Neuronal stem cell (in vitro differentiated cells): Measurements from ENCODE around the gene MACROH2A1.

ENCODE experiments used
- DNase-seq: peaks from one replicate; pipeline ENCODE4 v3.0.0-alpha.2; 2013; ENCODE audit warnings: low spot score
- H2AFZ ChIP-seq: one replicate; pipeline ENCODE4 v1.6.1; 2013; ENCODE audit warnings: mild to moderate bottlenecking, low read length, inconsistent platforms
- H2AK5ac ChIP-seq: 2 replicates; pipeline ENCODE4 v1.6.1; 2013; ENCODE audit warnings: low read depth, mild to moderate bottlenecking, inconsistent platforms, low read length, moderate library complexity, mixed read lengths
- H2BK120ac ChIP-seq: 2 replicates; pipeline ENCODE4 v1.6.1; 2013; ENCODE audit warnings: low read depth, mild to moderate bottlenecking, inconsistent platforms, low read length, moderate library complexity, mixed read lengths
- H2BK12ac ChIP-seq: one replicate; pipeline ENCODE4 v1.6.1; 2013; ENCODE audit warnings: low read length, inconsistent platforms
- H2BK15ac ChIP-seq: 2 replicates; pipeline ENCODE4 v1.6.1; 2013; ENCODE audit warnings: mild to moderate bottlenecking, low read length, inconsistent platforms, mixed read lengths
- H2BK5ac ChIP-seq: one replicate; pipeline ENCODE4 v1.6.1; 2013; ENCODE audit warnings: inconsistent platforms, mild to moderate bottlenecking, low read length, moderate library complexity
- H3K14ac ChIP-seq: one replicate; pipeline ENCODE4 v1.6.1; 2013; ENCODE audit warnings: low read length, inconsistent platforms
- H3K18ac ChIP-seq: 2 replicates; pipeline ENCODE4 v1.6.1; 2013; ENCODE audit warnings: low read length, inconsistent platforms
- H3K23ac ChIP-seq: 2 replicates; pipeline ENCODE4 v1.6.1; 2013; ENCODE audit warnings: low read depth, mild to moderate bottlenecking, mixed read lengths, low read length, inconsistent platforms; ENCODE audit not compliant: poor library complexity
- H3K27ac ChIP-seq: replicated peaks from 3 replicates; pipeline ENCODE4 v1.5.1; 2013; ENCODE audit warnings: low read length, inconsistent platforms
- H3K27me3 ChIP-seq, 3 experiments: 2 replicates each; pipeline ENCODE4 v1.6.1; 2013; ENCODE audit warnings: low read length in 3 of 3, mild to moderate bottlenecking in 2 of 3, inconsistent platforms in 1 of 3, low read depth in 1 of 3, mixed read lengths in 1 of 3, moderate library complexity in 1 of 3; ENCODE audit not compliant: control insufficient read depth in 3 of 3, insufficient read depth in 3 of 3
- H3K36me3 ChIP-seq, 2 donors: replicated peaks in 1 of 2; 2 replicates each; pipeline ENCODE4 v1.6.1; 2013; ENCODE audit warnings: low read length in 2 of 2; ENCODE audit not compliant: control insufficient read depth in 2 of 2, insufficient read depth in 2 of 2
- H3K4ac ChIP-seq: 2 replicates; pipeline ENCODE4 v1.6.1; 2013; ENCODE audit warnings: inconsistent platforms, mild to moderate bottlenecking, low read length, moderate library complexity
- H3K4me1 ChIP-seq, 2 donors: 1 replicate in 1 of 2; 2 replicates in 1 of 2; pipeline ENCODE4 v1.6.1; 2013; ENCODE audit warnings: low read length in 2 of 2, low read depth in 1 of 2; ENCODE audit not compliant: control insufficient read depth in 2 of 2, insufficient read depth in 1 of 2
- H3K4me2 ChIP-seq: one replicate; pipeline ENCODE4 v1.6.1; 2013; ENCODE audit warnings: mild to moderate bottlenecking, low read length, inconsistent platforms; ENCODE audit not compliant: insufficient read depth, poor library complexity, severe bottlenecking
- H3K4me3 ChIP-seq, 2 donors: 2 replicates each; pipeline ENCODE4 v1.5.1; 2013; ENCODE audit warnings: low read length in 2 of 2, mild to moderate bottlenecking in 2 of 2, inconsistent platforms in 1 of 2, moderate library complexity in 1 of 2
- H3K79me1 ChIP-seq: one replicate; pipeline ENCODE4 v1.6.1; 2013; ENCODE audit warnings: low read depth, mild to moderate bottlenecking, inconsistent platforms, low read length, moderate library complexity
- H3K9ac ChIP-seq: one replicate; pipeline ENCODE4 v1.6.1; 2013; ENCODE audit warnings: mild to moderate bottlenecking, low read depth, low read length, inconsistent platforms; ENCODE audit not compliant: poor library complexity
- H3K9me3 ChIP-seq, 2 donors: replicated peaks in 1 of 2; 2 replicates each; pipeline versions ENCODE3 to v1.6.1; 2013; ENCODE audit warnings: low read length in 2 of 2, mild to moderate bottlenecking in 2 of 2, inconsistent platforms in 1 of 2, low read depth in 1 of 2, mixed read lengths in 1 of 2, moderate library complexity in 1 of 2; ENCODE audit not compliant: control insufficient read depth in 2 of 2, insufficient read depth in 1 of 2
- H4K8ac ChIP-seq: one replicate; pipeline ENCODE4 v1.6.1; 2013; ENCODE audit warnings: low read depth, mild to moderate bottlenecking, inconsistent platforms, low read length, moderate library complexity
- H4K91ac ChIP-seq: one replicate; pipeline ENCODE4 v1.6.1; 2013; ENCODE audit warnings: low read length, low read depth, mild to moderate bottlenecking, inconsistent platforms; ENCODE audit not compliant: poor library complexity
- WGBS, 2 donors: extraction: QIAGEN DNeasy Blood & Tissue Kit; methylation state at CpG; one replicate each; pipeline ENCODE4 v1.1.7; 2013; ENCODE audit warnings: missing lambda C conversion rate in 2 of 2, mixed read lengths in 1 of 2; ENCODE audit not compliant: insufficient read length in 2 of 2, insufficient replicate concordance in 1 of 2; ENCODE audit errors: extremely low coverage in 2 of 2; 5-methylcytosine and 5-hydroxymethylcytosine counted together

MACROH2A1 gene

DNA sequence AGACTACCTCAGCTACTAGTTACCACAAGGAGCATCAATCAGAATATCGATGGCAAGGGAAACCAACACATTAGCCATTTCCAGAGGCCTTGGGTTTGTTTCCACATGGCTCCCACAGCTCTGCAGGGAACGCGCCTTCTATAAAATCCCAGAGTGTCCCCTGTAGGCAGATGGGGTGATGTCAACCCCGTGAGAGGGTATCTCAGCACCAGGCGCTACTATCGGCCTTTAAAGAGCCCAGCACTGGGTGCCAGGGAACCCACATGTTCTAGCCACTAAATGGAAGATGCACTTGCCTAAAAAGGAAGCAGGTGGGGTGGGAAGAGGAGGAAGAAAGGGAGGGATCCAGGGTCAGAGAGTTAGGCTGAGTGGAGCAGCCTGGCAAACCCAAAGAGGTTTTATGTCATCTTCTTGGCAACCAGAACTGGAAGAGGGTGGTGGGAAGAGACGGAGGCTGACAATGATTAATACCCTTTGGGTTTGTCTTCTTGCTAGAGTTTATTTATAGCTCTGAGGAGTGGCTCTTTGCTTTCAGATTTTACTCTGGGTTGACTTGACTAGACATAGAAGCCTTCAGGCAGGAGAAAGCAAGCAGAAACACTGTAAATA is 19.9 kb downstream of the MACROH2A1 start:
- Histone ChIP-seq H3K27ac (no peak overlapping the region), H3K27me3 (no peaks in the 10 kb centered on the region), H4K8ac (no peak overlapping the region), H2BK15ac (no peak overlapping the region), H2BK120ac (no peak overlapping the region), H3K18ac (no peak overlapping the region), H3K23ac (no peak overlapping the region), H3K4me1 (peaks cover 0 to 3% of the 10 kb centered on the region in 2 donors), H2BK12ac (no peak overlapping the region), H3K9ac (no peak overlapping the region), H2BK5ac (no peak overlapping the region), H2AK5ac (no peak overlapping the region), H3K79me1 (peaks cover 3% of the 10 kb centered on the region), H3K4me2 (no peak overlapping the region), H3K9me3 (no peaks in the 10 kb centered on the region), H3K4me3 (no peak overlapping the region), H3K14ac (no peak overlapping the region), H3K36me3 (peaks cover 38 to 100% of the 10 kb centered on the region in 2 donors), H3K4ac (no peak overlapping the region), H2AFZ (no peak overlapping the region), H4K91ac (no peak overlapping the region)
- no peak for DNase-seq
- no CpG with 5 or more reads among the region's 7 CpGs for WGBS, 2 donors

DNA sequence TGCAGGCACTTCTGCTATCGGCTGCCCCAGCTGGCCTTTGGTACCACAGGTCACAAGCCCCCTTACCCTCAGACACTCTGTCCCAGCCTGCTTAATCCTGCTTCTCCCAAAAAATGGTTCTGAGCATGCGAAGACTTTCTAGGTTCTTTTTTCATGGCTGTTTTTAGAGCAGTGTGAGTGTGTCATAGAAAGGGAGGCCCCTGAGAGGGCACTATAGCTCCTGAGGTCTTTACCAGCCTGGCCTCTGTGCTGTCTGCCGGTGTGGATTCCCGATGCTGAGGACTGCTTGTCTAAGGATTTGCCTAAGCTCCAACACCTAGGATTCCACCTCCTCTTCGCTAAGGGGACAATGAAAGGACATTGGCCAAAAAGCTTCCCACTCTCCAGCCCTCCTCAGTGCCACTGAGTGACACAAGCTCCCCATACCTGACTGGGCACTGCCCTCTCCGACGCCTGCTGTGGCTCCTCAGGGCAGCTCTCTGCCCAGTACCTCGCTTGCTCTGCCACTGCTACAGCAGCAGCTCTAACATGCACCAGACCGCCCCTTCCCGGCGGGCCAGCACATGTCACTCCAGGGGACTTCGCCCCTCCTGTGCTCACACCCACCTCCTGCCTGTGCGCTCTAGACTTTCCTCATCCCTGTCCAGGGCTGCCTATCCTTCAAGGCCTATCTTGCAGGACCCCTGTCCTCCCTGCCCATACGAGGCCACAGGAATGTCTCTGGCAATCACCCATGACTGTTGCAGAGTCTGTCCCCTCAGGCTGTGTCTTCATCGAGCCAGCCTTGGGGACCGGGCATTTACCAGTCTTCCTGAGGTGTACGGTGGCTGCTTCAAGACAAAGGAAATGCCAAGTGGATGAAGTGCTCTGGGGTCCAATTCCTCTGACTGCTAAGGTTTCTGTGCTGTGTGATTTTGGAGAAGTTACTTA is 21.0 kb downstream of the MACROH2A1 start:
- no peak overlapping the region for H3K27ac ChIP-seq
- WGBS, 2 donors: no CpG with 5 or more reads among the region's 17 CpGs
- no peak overlapping the region for H2BK120ac ChIP-seq
- H3K9ac ChIP-seq: peak overlapping the region; percentile 50
- no peak overlapping the region for H2AK5ac ChIP-seq
- no peak overlapping the region for H3K14ac ChIP-seq
- no peak overlapping the region for H2BK5ac ChIP-seq
- no peak overlapping the region for H2BK15ac ChIP-seq
- peaks cover 4% of the 10 kb centered on the region for H3K79me1 ChIP-seq
- peaks cover 0 to 10% of the 10 kb centered on the region in 2 donors for H3K4me1 ChIP-seq
- no peak overlapping the region for H2AFZ ChIP-seq
- no peak overlapping the region for H3K4me3 ChIP-seq
- H3K23ac ChIP-seq: no peak overlapping the region
- no peak for DNase-seq
- H3K9me3 ChIP-seq: no peaks in the 10 kb centered on the region
- H3K4me2 ChIP-seq: no peak overlapping the region
- H3K36me3 ChIP-seq: peaks cover 33 to 100% of the 10 kb centered on the region in 2 donors
- no peak overlapping the region for H3K18ac ChIP-seq
- no peak overlapping the region for H4K91ac ChIP-seq
- H4K8ac ChIP-seq: no peak overlapping the region
- no peak overlapping the region for H2BK12ac ChIP-seq
- H3K4ac ChIP-seq: no peak overlapping the region
- H3K27me3 ChIP-seq: no peaks in the 10 kb centered on the region

DNA sequence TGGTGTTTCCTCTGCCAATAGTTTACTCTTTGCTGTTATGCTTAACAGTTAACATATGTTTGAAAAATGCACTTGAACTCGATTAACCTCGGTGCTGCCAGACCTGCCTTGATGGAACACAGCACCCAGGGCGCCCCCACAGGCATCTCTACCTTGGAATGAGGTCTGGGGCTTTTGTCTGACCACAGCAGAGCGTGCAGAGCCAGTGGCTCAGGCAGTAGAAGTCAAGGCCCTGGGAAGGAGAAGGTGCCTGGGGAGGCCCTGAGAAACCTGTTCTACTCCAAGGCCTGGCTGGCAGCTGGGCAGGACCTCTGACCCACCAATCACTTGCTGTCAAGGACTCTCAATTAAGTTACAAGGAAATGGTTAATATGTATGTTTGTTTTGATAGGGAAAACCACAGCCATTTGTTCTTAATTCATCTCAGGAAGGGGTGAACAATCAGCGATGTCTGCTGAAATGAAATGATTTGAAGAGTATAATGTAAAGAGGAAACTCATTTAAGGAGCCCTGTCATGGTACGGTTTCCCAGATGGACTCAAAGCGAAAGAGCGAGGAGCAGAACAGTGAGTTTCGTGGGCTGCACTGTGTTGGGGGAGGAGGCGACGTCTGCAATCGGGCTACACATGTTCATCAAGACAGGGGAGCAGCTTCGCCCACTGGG is 21.9 kb downstream of the MACROH2A1 start:
- Histone ChIP-seq H2AFZ (no peak overlapping the region), H2AK5ac (no peak overlapping the region), H4K91ac (no peak overlapping the region), H3K9me3 (no peaks in the 10 kb centered on the region), H3K4me3 (no peak overlapping the region), H2BK12ac (no peak overlapping the region), H3K18ac (no peak overlapping the region), H3K36me3 (peaks cover 35 to 100% of the 10 kb centered on the region in 2 donors), H3K79me1 (peaks cover 10% of the 10 kb centered on the region), H3K23ac (no peak overlapping the region), H4K8ac (no peak overlapping the region), H3K27ac (no peak overlapping the region), H2BK15ac (no peak overlapping the region), H2BK120ac (no peak overlapping the region), H3K9ac (no peak overlapping the region), H3K14ac (no peak overlapping the region), H3K27me3 (no peaks in the 10 kb centered on the region), H3K4me1 (peaks cover 0 to 10% of the 10 kb centered on the region in 2 donors), H3K4ac (no peak overlapping the region), H2BK5ac (no peak overlapping the region), H3K4me2 (no peak overlapping the region)
- no peak for DNase-seq
- no CpG with 5 or more reads among the region's 13 CpGs for WGBS, 2 donors
